ENCODE measurements around the gene STRADB. TPM values are rescaled to one million over a fixed set of nuclear protein-coding genes. Genes with fewer than 3 reads are reported as not detected.

The STRADB gene
- total and polyA plus RNA-seq, 2 donors (not counting 3 experiments of a cell fraction or from before 2014, with no cell fraction given): 6.9 to 16.6 TPM

DNA sequence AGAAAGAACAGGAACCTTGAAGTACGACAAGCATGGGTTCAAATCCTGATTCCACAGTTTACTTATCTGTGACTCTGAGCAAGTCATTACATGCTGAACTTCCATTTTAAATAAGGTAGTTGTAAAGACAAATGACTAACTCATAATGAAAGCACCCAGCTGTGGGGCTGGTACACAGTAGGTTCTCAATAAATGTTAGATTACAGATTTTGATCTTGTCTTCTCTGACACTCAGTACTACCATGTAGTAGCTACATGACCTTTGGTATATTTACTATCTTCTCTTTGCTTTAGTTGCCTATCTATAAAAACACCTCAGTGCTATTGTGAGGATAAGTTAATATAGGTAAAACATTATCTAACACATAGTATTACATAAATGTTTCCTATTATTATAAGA, 3.5 kb upstream of the STRADB start:
- intact Hi-C loops (cut with micrococcal nuclease) (no loop called here), dilution Hi-C loops (cut with MboI; ENCODE audit: extremely low pct_ligation_motif_present, low sequenced_read_pairs) (no loop called here)
- no peak overlapping the region for H3K4me3 ChIP-seq (replicated peaks in 1 of 3; ENCODE audit: insufficient read depth in 1 of 3, low read depth in 1 of 3, low read length in 3 of 3)
- no peak overlapping the region for H3K4me2 ChIP-seq (ENCODE audit: insufficient read depth, low read length)
- TF ChIP-seq JUN (IDR thresholded peaks at IDR 0.05; ENCODE audit: borderline replicate concordance, insufficient read depth, insufficient read length, low read depth) (no peak), MYC (IDR thresholded peaks at IDR 0.05; ENCODE audit: low read depth, low read length) (no peak), POLR2AphosphoS5 (IDR thresholded peaks at IDR 0.05; ENCODE audit: insufficient read depth, low read depth, low read length) (no peak), GATA2 (IDR thresholded peaks at IDR 0.05; ENCODE audit: insufficient read depth, insufficient read length, low read depth, low read length) (no peak), CTCF (IDR thresholded peaks at IDR 0.05; ENCODE audit: extremely low read depth in 1 of 2, insufficient read depth in 1 of 2, low read depth in 1 of 2, low read length in 2 of 2) (no peak), POLR2A (IDR thresholded peaks at IDR 0.05; ENCODE audit: low read depth, low read length) (no peak), EZH2 (IDR thresholded peaks at IDR 0.05; ENCODE audit: borderline replicate concordance, low read depth, low read length, severe bottlenecking) (no peak), FOS (IDR thresholded peaks at IDR 0.05; ENCODE audit: borderline replicate concordance, insufficient read depth, low read length) (no peak)
- TF ChIP-seq, protein P1, sequence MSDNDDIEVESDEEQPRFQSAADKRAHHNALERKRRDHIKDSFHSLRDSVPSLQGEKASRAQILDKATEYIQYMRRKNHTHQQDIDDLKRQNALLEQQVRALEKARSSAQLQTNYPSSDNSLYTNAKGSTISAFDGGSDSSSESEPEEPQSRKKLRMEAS (IDR thresholded peaks at IDR 0.05; ENCODE audit: insufficient read depth, insufficient read length): no peak
- BruUV-seq (replicated peaks): no TSS peak
- H4K20me1 ChIP-seq (replicated peaks; ENCODE audit: control insufficient read depth, extremely low read depth, insufficient read depth, low read length): no peaks in the 10 kb centered on the region
- FAIRE-seq: no peak
- H2AFZ ChIP-seq (ENCODE audit: low read depth, low read length): no peak overlapping the region
- ChIA-PET CTCF (no interaction called here), POLR2A (no interaction called here)
- no peak overlapping the region for H3K9ac ChIP-seq (replicated peaks; ENCODE audit: extremely low read depth, insufficient read depth, low read length)
- DNase-seq (ENCODE audit: low read depth, low spot score): no peak
- no peaks in the 10 kb centered on the region for H3K27me3 ChIP-seq (ENCODE audit: control insufficient read depth in 2 of 2, insufficient read depth in 2 of 2, low read length in 2 of 2)
- peaks cover 24% of the 10 kb centered on the region for H3K79me2 ChIP-seq (ENCODE audit: control insufficient read depth, insufficient read depth, low read length)
- peaks cover 7% of the 10 kb centered on the region for H3K4me1 ChIP-seq (ENCODE audit: control insufficient read depth, extremely low read depth, insufficient read depth, low read length)
- H3K9me1 ChIP-seq (replicated peaks; ENCODE audit: control insufficient read depth, extremely low read depth, insufficient read depth, low read length): no peaks in the 10 kb centered on the region
- no peak overlapping the region for H3K27ac ChIP-seq (ENCODE audit: insufficient read depth, low read depth, low read length)
- H3K36me3 ChIP-seq (ENCODE audit: control insufficient read depth in 2 of 2, extremely low read depth in 1 of 2, insufficient read depth in 2 of 2, low read length in 2 of 2): no peaks in the 10 kb centered on the region
- no peaks in the 10 kb centered on the region for H3K9me3 ChIP-seq (replicated peaks; ENCODE audit: control insufficient read depth, insufficient read depth, low read length)

Measured in endothelial cell of umbilical vein (primary cell).